ENCODE data around the gene RBM47.

DNA sequence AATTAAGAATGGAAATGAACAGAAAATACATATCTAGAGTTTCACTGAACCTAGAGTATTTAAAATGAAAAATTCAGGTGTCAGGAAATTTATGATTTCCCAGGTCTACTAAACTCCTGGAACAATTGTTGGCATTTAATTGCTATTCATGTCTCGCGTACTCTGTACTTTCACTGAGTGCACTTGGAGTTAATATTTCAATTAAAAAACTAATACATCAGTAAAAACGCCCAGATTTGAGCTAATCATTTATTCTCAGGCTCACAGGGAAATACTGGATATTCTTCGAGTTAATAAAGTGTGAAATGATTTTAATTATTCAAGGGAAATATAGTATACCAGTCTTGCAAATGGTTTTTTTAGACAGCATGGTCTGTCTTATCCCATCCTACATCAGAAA is 168.6 kb downstream of the RBM47 start:
- TF ChIP-seq, protein P1, sequence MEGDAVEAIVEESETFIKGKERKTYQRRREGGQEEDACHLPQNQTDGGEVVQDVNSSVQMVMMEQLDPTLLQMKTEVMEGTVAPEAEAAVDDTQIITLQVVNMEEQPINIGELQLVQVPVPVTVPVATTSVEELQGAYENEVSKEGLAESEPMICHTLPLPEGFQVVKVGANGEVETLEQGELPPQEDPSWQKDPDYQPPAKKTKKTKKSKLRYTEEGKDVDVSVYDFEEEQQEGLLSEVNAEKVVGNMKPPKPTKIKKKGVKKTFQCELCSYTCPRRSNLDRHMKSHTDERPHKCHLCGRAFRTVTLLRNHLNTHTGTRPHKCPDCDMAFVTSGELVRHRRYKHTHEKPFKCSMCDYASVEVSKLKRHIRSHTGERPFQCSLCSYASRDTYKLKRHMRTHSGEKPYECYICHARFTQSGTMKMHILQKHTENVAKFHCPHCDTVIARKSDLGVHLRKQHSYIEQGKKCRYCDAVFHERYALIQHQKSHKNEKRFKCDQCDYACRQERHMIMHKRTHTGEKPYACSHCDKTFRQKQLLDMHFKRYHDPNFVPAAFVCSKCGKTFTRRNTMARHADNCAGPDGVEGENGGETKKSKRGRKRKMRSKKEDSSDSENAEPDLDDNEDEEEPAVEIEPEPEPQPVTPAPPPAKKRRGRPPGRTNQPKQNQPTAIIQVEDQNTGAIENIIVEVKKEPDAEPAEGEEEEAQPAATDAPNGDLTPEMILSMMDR (IDR thresholded peaks at IDR 0.05), result no peak
- no peak for TF ChIP-seq ZFX (IDR thresholded peaks at IDR 0.05; ENCODE audit: borderline replicate concordance)
